ENCODE measurements around the gene STARD9. TPM values are rescaled to one million over a fixed set of nuclear protein-coding genes. Genes with fewer than 3 reads are reported as not detected.

The STARD9 gene
- total RNA-seq, 2 experiments from 2014 or later: 2.8 to 4.6 TPM

DNA sequence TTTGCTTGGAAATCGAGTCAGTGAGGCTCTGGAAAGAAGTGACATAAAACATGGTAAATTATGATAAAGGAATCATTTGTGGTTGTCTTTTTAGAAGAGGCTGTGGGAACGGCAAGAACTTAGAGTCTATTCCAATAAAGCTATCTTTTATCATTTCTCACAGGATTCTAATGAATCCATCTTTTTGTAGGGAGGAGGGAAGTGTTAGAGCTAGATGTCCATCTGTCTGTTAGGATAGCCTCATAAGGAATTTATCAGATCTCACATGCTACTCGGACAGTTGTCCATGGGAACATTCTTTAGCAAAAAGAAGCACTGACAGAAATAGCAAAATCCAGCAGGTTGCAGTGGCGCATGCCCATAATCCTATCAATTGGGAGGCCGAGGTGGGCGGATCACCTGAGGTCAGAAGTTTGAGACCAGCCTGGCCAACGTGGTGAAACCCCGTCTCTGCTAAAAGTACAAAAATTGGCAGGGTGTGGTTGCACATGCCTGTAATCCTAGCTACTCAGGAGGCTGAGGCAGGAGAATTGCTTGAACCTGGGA, 37.0 kb downstream of the STARD9 start:
- TF ChIP-seq CTCF (IDR thresholded peaks at IDR 0.05): no peak
- no peak for ATAC-seq (ENCODE audit: poor library complexity)
- Mint-ChIP-seq H3K4me3 (no peak overlapping the region), H3K9me3 (no peaks in the 10 kb centered on the region), H3K36me3 (ENCODE audit: low read depth) (no peaks in the 10 kb centered on the region), H3K27me3 (no peaks in the 10 kb centered on the region), H3K27ac (no peak overlapping the region), H3K4me1 (ENCODE audit: low read depth) (peaks cover 18% of the 10 kb centered on the region)
- intact Hi-C loops (cut with DNase I, micrococcal nuclease): no loop called here
- no peaks in the 10 kb centered on the region for H3K36me3 ChIP-seq (ENCODE audit: insufficient read depth, low read length)
- no peak overlapping the region for H3K4me3 ChIP-seq (ENCODE audit: low read length)
- ChIA-PET POLR2A (no interaction called here), CTCF (no interaction called here)
- H3K9me3 ChIP-seq (ENCODE audit: control insufficient read depth in 1 of 2, insufficient read depth in 1 of 2, low read length in 2 of 2): no peaks in the 10 kb centered on the region
- no peaks in the 10 kb centered on the region for H3K27me3 ChIP-seq (ENCODE audit: control insufficient read depth in 1 of 2, insufficient read depth in 2 of 2, low read length in 2 of 2)
- DNase-seq: no peak
- no peak overlapping the region for H3K27ac ChIP-seq (ENCODE audit: low read depth in 1 of 2, low read length in 2 of 2)
- H3K4me1 ChIP-seq (ENCODE audit: insufficient read depth, low read length): peaks cover 17% of the 10 kb centered on the region

DNA sequence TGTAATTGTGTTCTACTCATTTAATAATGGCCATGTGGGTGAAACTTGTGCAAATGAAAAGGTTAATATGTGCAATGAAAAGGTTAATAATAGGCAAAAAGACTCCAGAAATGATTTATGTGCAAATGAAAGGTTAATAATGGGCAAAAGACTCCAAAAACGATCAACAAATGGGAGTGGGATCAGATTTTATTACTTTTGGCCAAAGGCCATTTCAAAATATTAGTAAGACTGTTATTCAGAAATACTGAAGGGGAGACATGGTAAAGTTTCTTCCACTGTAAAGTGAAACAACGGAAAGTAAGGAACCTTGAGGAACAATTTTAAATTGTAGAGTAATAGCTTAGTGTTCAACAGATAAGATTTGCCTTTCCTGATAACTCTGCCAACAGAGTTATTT, 40.7 kb downstream of the STARD9 start:
- no peaks in the 10 kb centered on the region for H3K4me1 Mint-ChIP-seq (ENCODE audit: low read depth)
- H3K27me3 Mint-ChIP-seq: no peaks in the 10 kb centered on the region
- no peaks in the 10 kb centered on the region for H3K9me3 ChIP-seq (ENCODE audit: control insufficient read depth in 1 of 2, insufficient read depth in 1 of 2, low read length in 2 of 2)
- no peaks in the 10 kb centered on the region for H3K4me1 ChIP-seq (ENCODE audit: insufficient read depth, low read length)
- H3K27ac Mint-ChIP-seq: no peak overlapping the region
- H3K27me3 ChIP-seq (ENCODE audit: control insufficient read depth in 1 of 2, insufficient read depth in 2 of 2, low read length in 2 of 2): no peaks in the 10 kb centered on the region
- DNase-seq (no peak), ATAC-seq (ENCODE audit: poor library complexity) (no peak)
- no peaks in the 10 kb centered on the region for H3K9me3 Mint-ChIP-seq
- ChIA-PET POLR2A (no interaction called here), CTCF (interaction anchor here (0.6 to 1.3 kb wide), 2 partner anchors 10 to 21 kb away, joined by 3 to 4 read pairs; no protein-coding TSS in a partner anchor)
- intact Hi-C loops (cut with DNase I, micrococcal nuclease): no loop called here
- H3K36me3 ChIP-seq (ENCODE audit: insufficient read depth, low read length): no peaks in the 10 kb centered on the region
- H3K4me3 ChIP-seq (ENCODE audit: low read length): no peak overlapping the region
- no peak for TF ChIP-seq CTCF (IDR thresholded peaks at IDR 0.05)
- H3K36me3 Mint-ChIP-seq (ENCODE audit: low read depth): no peaks in the 10 kb centered on the region
- no peak overlapping the region for H3K4me3 Mint-ChIP-seq
- no peak overlapping the region for H3K27ac ChIP-seq (ENCODE audit: low read depth in 1 of 2, low read length in 2 of 2)

GRCh38 chr15:42619656-42620371, 44.4 kb downstream of the STARD9 start:
- ChIA-PET CTCF (no interaction called here), POLR2A (interaction anchor here (1.4 kb wide), 1 partner anchor 39 kb away, joined by 4 read pairs; no protein-coding TSS in a partner anchor)
- no peak for DNase-seq
- Histone ChIP-seq H3K9me3 (ENCODE audit: control insufficient read depth in 1 of 2, insufficient read depth in 1 of 2, low read length in 2 of 2) (no peaks in the 10 kb centered on the region), H3K4me1 (ENCODE audit: insufficient read depth, low read length) (no peaks in the 10 kb centered on the region), H3K27ac (ENCODE audit: low read depth in 1 of 2, low read length in 2 of 2) (no peak overlapping the region), H3K27me3 (ENCODE audit: control insufficient read depth in 1 of 2, insufficient read depth in 2 of 2, low read length in 2 of 2) (no peaks in the 10 kb centered on the region), H3K36me3 (ENCODE audit: insufficient read depth, low read length) (no peaks in the 10 kb centered on the region), H3K4me3 (ENCODE audit: low read length) (no peak overlapping the region)
- H3K36me3 Mint-ChIP-seq (ENCODE audit: low read depth): no peaks in the 10 kb centered on the region
- H3K4me1 Mint-ChIP-seq (ENCODE audit: low read depth): no peaks in the 10 kb centered on the region
- no peak overlapping the region for H3K4me3 Mint-ChIP-seq
- TF ChIP-seq CTCF (IDR thresholded peaks at IDR 0.05): no peak
- intact Hi-C loops (cut with DNase I, micrococcal nuclease): no loop called here
- no peaks in the 10 kb centered on the region for H3K9me3 Mint-ChIP-seq
- no peak for ATAC-seq (ENCODE audit: poor library complexity)
- no peaks in the 10 kb centered on the region for H3K27me3 Mint-ChIP-seq
- H3K27ac Mint-ChIP-seq: no peak overlapping the region

Measured in CD4-positive, alpha-beta T cell (primary cell).